SIG-M5 treated with dmso at 0.1 percent for 504 hours (cell line): Measurements from ENCODE around the gene TBC1D19.
"Not testable (repeated sequence)": the region's sequence is repeated elsewhere in the genome, so short reads cannot be mapped to it uniquely, and the experiment has no call there.

ENCODE experiments used
- DNase-seq: peaks from one replicate; lab custom pipeline; 2025; ENCODE audit not compliant: unreplicated experiment; lab: John Stamatoyannopoulos, UW

Gene TBC1D19

DNA sequence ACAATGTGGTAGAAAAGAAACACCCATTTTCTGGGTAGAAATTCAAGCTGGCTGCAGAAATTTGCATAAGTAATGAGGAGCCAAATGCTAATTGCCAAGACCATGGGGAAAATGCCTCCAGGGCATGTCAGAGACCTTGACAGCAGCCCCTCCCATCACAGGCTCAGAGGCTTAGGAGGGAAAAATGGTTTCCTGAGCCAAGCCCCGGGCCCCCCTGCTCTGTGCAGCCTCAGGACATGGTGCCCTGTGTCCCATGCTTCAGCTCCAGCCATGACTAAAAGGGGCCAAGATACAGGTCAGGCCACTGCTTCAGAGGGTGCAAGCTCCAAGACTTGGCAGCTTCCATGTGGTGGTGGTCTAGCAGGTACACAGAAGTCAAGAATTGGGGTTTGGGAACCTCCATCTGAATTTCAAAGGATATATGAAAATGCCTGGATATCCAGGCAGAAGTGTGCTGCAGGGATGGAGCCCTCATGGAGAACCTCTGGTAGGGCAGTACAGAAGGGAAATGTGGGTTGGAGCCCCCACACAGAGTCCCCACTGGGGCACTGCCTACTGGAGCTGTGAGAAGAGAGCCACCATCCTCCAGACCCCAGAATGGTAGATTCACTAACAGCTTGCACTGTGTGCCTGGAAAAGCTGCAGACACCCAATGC, 95.3 kb downstream of the TBC1D19 start:
- DNase-seq = not testable (repeated sequence)

DNA sequence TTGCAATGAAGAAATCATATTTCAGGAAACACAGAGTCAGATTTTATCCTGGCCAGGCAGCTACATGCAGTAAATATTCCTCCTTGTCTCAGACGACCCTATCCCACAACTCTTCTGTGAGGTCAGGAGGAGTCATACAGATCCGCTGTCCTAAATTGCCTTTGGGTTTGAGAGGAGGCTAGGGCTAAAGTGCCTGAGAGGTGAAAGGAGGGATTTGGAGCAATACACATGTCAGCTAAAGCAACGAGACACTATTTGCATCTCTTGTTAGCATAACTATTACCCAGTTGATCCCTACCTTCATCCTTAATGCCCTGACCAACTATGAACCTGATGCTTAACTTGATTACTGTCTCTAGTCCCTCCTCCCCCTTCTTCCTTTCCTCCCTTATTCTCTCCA, 98.6 kb downstream of the TBC1D19 start:
- DNase-seq = no peak

DNA sequence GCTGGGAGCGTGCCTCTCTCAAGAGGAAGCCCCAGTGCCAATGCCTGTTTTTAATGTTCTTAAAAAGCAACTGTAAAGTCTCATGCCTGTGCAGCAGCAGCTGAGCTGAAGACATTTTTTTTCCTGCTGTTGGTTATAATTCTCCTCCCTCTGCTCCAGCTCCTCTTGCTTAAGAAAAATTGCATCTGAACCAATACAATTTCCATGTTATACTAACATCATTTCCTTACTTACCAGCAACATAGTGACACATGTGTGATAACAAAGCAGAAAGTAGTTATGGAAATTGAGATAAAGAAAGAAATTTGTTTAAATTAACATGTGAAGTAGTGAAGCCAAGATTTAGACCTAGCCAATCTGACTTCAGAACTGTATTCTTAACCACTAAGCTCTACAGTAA, 101.4 kb downstream of the TBC1D19 start:
- no peak for DNase-seq

DNA sequence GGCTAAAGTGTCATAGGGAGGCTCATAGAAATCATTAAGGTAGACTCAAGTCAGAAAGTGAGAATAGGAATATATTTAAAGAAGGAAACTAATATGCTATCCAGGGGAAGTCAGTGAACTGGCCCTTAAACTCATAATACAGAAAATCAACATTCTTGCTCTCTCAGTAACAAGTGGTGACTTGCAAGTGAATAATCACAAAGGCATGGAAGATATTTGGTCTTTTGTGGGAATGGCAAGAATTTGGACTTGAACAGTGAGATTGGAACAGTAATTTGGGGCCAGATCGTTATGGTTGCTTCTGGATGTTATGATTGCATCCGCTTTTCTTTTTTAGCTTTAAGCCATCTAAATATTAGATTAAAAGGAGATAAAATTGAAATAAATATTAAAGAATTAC, 103.8 kb downstream of the TBC1D19 start:
- no peak for DNase-seq

DNA sequence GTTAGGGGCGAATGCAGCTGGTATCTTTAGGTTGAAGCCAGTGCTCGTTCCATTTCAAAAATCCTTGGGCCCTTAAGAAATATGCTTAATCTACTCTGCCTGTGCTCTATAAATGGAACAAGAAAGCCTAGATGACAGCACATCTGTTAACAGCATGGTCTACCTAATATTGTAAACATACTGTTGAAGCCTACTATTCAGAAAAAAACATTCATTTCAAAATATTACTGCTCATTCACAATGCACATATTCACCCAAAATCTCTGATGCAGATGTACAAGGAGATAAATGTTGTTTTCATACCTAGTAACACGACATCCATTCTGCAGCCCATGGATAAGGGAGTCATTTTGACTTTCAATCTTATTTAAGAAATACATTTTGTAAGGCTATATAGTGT, 106.6 kb downstream of the TBC1D19 start:
- DNase-seq = no peak

DNA sequence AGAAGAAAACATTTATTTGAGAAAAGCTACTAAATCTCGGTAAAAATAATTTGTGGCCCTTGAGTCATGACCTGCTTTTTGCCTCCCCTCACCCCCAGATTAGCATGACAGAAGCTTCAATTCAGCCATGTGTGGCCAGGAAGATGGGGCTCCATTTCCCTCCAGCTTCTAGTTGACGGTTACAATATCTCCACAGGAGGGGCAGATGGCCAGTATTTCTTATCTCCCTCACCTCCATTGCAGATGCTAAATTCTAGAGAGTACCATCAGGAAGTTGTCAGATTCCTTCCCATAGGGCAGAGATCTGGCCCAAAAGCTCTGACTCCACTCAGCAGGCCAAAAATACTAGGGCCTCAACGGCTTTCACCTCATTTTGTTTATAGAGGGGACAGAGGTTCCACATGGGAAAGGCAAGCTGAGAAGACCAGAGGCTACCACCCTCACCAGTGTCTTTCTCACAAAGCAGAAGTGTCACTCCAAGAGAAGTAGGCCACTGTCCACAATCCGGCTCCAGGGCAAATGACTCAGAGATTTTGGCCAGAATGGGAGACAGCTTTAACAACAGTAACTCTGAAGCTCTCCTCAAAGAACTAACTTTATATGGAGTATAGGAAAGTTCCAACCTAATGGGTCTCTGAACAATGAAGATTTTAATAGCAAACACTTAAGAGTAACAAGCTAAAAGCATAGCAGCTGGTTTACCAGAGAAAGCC, 108.3 kb downstream of the TBC1D19 start:
- DNase-seq = no peak

DNA sequence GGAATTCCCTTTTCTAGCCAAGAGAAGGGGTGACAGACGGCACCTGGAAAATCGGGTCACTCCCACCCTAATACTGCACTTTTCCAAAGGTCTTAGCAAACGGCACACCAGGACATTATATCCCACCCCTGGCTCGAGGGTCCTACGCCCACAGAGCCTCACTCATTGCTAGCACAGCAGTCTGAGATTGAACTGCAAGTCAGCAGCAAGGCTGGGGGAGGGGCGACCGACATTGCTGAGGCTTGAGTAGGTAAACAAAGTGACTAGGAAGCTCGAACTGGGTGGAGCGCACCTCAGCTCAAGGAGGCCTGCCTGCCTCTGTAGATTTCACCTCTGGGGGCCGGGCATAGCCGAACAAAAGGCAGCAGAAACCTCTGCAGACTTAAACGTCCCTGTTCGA, 110.2 kb downstream of the TBC1D19 start:
- not testable (repeated sequence) for DNase-seq

DNA sequence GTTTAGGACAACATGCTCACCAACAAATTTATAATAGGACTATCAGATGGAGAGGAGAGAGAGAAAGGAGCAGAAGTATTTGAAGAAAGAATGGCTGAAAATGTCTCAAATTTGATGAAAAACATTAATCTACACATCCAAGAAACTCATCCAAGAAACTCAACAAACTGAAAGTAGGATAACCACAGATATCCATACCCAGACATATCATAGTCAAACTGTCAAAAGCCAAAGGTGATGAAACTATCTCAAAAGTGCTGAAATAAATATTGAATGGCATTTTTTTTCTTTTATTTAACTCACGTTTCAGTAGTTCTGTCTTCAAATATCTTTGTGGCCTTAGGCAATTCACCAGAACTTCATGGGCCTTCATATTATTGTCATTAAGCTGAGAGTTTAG, 116.2 kb downstream of the TBC1D19 start:
- DNase-seq = no peak

DNA sequence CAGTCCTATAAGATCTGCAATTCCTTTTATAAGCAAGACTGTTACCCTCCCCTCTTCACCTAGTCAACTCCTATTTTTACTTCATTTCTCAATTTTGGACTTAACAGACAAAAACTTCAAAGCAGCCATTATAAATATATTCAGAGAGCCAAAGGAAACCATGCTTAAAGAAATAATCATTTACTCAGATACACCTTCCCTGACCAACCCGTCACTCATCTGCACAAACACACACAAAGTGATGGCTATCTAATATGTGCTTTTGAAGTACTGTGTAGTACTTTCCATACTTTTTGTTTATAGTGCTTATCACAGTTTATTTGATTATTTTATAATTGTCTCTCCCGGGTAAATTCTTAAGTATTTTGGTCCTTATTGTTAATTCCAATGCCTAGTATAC, 117.2 kb downstream of the TBC1D19 start:
- DNase-seq = no peak

DNA sequence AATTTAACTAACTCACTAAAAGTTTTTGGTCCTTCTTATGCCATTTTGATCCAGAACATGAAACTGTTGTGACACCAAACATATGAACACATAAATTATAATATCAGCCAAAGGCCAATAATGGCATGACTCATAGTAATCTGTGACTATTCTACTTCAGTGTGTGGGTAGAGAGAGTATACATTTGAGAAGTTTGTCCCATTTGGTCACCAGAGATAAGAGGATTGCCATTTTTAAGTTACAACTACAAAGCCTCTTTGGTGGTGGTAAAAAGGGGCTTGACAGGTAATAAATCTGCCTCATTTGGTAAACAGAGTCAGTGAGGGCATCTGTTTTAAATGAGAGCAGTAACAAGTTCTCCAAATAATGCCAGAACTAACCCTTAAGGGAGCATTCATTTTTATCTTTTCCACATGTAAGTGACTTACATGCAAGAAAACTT, 117.9 kb downstream of the TBC1D19 start:
- no peak for DNase-seq

DNA sequence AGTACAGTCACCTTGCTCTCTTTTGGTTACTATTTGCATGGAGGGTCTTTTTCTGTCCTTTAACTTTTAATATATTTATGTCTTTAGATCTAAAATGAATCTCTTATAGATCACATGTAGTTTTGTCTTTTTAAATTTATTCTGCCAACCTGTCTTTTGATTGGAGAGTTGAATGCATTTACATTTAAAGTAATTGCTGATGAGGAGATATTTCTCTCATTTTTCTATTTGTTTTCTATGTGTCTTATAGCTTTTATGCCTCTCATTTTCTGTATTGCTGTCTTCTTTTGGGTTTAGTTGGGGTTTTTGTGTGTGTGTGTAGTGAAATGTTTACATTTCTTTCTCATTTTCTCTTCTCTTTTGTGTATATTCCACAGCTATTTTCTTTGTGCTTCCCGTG, 123.5 kb downstream of the TBC1D19 start:
- no peak for DNase-seq

DNA sequence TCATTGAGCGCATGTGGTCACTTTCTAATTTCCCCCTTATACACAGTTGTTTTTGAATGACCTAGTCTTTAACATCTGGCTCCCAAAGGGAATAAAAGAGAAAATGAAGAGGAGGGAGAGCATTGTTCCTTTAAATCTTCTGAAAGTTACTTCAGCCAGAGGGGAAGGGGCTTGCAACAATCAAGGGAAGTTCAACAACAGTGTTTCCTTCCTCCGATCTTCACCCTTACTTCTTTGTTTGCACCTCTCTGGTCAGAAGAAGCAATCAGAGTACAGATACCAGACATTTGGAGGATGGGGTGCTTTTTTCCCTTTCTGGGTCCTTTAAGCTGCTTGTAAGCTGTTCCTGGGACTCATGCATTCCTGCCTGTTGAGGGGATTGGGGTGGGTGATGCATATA, 125.4 kb downstream of the TBC1D19 start:
- DNase-seq = no peak

DNA sequence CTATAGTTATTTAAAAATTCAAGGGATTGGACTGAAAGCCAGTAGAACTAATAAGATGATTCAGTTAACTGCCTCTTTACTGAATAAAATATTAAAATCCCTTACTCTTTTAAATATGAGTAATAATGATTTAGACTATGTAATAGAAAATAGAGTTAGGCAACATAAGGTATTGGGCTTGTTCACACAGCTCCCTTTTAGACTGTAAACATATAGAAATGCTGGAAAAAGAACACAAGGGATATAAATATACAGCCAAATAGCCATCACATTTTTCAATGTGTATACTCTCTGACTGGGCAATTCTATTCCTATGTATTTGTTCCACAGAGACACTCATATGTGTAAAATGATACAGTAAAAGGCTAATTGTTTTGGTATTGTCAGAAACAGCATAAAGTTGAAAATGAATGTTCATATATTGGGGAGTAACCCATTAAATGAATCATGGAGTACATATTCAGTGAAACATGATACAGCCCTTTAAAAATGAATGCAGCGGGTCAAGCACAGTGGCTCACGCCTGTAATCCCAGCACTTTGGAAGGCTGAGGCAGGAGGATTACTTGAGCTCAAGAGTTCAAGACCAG, 129.8 kb downstream of the TBC1D19 start:
- no peak for DNase-seq

DNA sequence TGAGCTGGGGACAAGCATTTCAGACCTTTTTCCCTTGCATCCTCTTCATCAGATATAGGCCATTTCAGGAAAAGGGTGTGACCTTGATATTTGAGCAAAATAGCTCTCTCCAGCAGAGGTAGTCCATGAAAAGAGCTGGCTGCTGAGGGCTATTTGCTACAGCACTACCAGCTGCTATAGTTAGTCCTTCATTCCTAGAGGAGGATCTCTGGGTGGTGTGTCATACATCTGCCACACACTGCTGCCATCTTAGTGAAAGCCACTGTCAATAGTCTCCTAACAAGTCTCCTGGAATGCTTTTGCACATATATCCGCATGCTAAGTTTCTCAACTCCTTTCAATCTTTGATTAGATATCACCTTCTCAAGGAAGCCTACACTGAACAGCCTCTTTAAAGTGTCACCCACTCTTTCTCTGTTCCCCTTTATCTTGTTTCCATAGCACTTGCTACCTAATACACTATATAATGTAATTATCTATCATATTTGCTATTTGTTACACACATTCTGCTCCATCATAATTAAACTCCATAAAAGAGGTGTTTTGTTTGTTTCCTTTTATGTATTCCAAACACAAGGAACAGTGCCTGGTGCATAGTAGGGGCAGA, 131.9 kb downstream of the TBC1D19 start:
- no peak for DNase-seq

DNA sequence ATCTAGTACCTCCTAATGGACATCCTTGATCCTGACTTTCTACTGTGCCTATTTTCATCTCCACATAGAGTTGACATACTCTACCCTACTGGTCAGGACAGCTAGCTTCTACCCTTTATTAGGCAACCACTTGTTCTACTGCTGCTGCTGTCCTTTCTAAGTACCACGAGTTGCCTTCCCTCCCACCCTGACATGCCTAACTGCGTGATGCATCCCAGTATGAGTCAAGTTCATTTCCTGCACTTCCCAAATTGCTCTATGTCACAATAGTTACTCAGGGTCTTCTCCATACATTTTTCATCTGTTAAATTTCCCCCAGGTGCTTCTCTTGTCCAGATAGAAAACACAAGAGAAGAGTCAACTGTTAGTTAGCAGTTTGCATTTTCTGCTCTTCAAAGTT, 133.4 kb downstream of the TBC1D19 start:
- DNase-seq = no peak

DNA sequence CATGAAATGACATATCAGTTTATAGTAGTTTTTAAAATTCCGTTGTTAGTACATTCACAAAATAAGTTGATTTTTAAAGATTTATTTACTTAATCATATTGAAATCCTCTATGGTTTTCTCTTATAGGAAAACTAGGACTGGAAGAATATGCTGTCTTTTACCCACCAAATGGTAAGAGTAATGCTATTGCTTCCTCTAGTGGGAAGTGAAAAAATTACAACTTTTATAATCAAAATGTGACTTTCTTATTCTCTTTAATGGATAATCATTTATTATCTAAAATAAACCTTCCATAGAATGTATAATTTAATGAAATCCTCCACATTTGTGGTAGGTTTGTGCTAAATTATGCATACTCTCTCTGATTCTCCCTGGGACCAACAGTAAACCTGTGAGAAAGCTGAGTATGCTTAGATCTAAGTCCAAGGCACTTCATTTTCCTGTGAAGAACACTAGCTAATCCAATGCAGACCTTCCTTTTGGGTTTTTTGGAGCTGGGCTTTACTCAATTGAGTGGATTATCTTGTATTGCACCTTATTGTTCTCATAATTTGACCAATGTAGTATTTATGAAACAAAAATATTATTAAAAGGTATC, 136.2 kb downstream of the TBC1D19 start:
- peak; percentile 7 for DNase-seq

DNA sequence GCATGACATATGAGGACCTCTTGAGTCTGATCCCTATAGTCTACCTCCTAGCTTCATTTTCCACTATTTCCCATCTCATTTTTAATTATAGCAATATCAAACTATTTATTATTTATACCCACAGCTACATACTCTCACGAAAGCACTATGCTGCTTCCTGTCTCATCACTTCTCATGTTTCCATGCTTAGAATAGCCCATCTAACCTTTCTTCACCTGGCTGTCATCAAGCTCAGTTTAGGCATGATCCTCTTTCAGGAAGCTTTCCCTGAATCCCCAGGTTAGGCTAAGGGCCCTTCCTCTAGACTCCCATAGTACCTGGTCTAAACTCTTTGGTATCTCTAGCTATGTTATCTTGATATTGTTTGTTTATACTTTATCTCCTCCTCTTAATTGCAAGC, 137.8 kb downstream of the TBC1D19 start:
- no peak for DNase-seq

DNA sequence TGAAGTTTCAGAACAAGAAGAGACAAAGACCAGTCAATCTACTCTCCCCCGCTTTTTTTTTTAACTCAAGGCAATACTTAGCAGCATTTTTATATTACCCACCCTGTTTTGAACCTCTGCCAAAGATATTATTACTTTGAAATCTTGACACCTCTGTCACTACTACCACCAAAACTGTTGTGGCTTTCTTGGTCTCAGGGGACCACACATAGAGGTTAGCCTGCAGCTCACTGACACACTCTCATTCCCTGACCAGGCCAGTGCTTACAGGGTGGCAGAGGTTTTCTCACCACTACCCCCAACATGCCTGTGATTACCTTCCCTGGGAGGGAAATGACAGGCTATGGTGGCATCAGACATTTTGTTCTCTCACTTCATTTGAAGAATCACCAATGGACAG, 139.3 kb downstream of the TBC1D19 start:
- DNase-seq = no peak

DNA sequence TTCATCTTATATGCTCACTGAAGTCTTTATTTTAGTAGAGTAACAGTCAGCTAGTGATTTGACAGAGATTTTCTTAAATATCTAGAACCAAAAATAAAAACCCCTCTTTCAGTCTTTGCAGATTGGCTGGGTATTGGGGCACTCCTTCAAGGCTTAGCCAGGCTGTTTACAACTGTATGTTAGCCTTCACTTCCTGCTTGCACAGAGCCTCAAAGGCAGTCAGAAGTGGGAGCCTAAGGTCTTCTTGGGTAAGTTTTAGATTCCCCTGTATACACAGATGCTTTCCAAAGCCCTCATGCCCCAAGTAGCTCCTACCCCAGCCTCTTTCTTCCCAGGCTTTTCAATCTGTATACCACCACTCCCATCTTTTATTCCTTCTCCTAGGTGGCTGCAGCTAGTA, 140.7 kb downstream of the TBC1D19 start:
- DNase-seq = no peak

DNA sequence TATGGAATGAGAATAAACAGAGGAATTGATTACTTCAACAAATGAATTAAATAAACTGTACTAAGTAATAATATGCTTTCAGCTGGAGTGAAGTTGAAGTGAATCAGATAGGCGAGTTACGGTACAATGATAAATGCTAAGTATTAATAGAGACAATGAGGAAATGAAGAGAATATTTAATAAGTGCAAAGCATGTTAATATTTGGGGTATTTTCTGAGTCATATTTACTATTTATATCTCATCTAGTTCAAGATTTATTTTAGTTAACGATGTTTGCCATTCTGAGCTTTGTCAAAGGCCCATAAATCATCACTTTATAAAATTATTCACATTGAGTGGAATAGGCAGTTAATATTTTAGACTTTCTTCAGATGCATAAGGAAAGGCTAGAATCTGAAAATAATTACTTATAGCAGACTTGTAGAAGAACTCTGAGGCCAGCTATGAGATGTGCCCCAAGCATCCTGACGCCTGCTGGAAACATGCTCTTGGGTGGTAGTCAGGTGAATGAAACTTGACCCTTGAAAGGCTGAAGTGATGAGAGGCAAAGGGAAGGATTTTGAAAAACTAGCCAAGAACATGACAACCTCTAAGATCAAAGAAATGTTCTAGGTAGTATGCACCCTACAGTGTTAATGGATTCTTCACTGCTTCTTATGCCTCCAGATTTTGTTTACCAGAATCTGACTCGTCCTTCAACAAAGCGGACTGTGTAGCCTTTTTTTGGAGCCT, 142.9 kb downstream of the TBC1D19 start:
- no peak for DNase-seq

DNA sequence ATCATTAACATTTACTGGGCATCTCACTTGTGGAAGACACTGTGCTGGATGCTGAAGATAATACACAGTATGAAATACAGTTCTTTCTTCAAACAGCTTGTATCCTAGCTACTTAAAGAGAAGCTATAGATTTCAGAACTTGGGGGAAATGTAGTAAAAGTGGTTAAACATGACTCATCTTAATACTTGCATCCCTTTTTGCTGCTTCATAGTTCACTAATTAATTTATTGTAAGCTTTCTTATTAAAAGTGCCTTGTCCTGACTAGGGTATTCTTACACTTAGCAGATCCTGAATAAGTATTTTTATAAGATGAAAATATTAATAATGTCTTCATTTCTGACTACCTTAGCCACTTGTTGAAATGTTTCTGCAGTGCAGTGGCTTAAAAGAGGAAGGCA, 144.0 kb downstream of the TBC1D19 start:
- DNase-seq = peak; percentile 6
